CD4-positive, alpha-beta T cell treated with Interleukin-17A for 4 hours (primary cell): ENCODE data around the gene ADAMTS8.
A peak's percentile ranks its signal among the peaks of the same experiment; 100 is the strongest.

Experiments used
- DNase-seq: peaks from one replicate; pipeline ENCODE4 v3.0.0-alpha.2; 2020; ENCODE audit warnings: mixed read lengths

The ADAMTS8 gene

GRCh38 chr11:130436171-130436570 lies 7.8 kb upstream of the ADAMTS8 start:
- DNase-seq: no peak

DNA sequence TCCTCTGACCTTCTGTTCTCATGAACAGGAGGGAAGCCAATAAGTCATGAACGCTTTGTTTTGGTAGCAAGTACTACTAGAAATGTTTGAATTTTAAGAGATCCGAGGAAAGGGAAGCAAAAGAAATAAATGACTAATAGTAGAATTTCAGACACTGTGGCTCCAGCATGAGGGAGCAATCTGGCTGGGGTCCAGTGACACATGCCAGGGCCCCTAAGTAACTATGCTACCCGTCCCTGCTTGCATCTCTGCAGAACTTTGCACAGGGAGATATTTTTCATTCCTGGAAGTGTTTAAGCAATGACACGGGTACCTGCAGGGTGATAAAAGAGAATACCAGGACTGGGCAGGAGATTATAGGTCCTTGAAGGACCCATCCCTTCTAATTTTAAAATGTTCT lies 7.3 kb upstream of the ADAMTS8 start:
- DNase-seq: no peak

DNA sequence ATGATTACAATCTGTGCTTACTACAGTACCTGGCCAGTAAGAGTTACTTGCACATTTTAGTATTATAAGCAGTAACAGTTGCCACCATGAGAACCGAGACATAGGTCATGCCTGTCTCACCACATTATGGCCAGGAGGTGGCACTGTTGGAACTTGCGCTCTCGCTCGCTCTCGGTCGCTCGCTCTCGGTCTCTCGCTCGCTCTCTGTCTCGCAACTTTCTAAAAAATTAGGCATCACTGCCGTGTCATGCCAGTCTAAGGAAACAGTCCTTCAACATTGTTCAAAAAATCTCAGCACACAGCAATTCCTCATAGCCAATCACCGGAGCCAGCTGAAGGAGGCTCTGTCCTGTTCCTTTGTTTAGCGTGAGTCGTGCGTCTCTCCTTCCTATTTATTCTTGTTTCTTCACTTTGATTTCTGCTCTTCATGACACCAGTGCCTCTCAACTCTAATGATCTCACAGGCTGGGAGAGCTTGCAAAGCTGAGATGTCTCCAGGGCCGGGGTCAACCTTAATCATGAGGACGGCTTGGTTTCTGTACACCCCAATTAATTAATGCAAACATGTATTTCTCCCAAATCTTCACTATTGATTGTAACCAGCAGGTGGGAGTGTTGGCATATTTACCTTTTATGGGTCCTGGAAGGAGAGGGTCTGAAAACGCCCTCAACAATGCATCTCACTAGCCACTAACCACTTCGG lies 6.3 kb upstream of the ADAMTS8 start:
- peak; percentile 73 for DNase-seq

GRCh38 chr11:130433357-130433756 lies 4.9 kb upstream of the ADAMTS8 start:
- DNase-seq: no peak

- DNase-seq: no peak
These were observed 3.4 kb upstream of the ADAMTS8 start for GRCh38 chr11:130431801-130432200.

GRCh38 chr11:130431331-130431773 lies 2.9 kb upstream of the ADAMTS8 start:
- peak; percentile 68 for DNase-seq

GRCh38 chr11:130429983-130430382 lies 1.6 kb upstream of the ADAMTS8 start:
- DNase-seq: no peak

DNA sequence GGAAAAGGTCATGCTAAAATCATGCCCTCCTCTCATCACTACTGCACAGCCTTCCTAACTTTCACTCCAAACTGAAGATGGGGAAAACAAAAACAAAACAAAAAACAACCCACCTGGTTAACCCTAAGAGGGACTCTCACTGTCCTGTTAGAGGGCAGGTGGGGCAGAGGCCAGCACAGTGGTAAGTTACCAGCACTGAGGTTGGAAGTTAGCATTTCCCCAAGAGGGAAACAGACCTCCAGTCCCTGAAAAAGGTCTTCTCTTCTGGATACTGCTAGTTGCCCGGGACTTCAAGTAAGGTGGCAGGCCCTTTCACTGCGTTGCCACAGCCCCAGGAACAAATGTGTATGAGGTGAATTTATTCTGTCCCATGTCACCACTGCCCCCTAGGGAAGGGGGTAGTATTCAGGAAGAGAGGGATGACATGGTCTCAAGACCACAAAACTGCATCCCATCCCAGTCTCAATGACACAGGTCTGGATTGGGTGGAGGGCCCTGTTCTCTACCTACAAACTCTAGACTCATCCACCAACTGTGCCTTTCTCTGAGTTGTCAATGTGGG lies 792 bp upstream of the ADAMTS8 start:
- DNase-seq: no peak

GRCh38 chr11:130427581-130428315 lies 661 bp downstream of the ADAMTS8 start:
- DNase-seq: no peak

- DNase-seq: no peak
These were observed 1.5 kb downstream of the ADAMTS8 start for GRCh38 chr11:130426837-130427341.

DNA sequence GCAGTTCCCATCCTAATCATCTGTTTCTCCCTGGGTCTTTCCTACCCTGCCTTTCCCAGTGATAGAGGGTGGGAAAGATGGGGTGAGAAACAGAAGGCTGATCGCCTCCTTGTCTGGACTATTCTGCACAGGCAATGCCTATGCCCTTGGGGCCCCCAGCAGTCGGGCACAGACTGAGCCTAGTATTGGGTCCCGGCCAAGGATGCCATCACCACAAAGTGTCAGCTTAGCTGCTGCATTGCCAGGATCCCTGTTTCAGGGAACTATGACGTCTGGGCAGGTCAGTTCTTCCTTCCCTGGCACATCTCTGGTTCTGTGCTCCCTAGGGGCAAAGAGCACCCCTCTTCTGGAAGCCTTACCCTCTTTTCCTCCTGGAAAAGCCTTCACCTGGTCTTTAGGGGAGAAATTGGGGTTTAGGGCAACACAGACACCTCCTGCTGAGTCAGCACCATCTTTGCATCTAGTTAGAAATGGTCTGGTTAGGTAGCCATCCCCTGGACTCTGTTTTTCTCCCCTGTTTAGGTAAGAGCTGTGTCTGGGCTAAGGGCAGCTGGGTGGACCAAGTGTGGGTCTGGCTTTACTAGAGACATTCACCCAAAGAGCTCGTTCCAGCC lies 2.1 kb downstream of the ADAMTS8 start:
- no peak for DNase-seq

DNA sequence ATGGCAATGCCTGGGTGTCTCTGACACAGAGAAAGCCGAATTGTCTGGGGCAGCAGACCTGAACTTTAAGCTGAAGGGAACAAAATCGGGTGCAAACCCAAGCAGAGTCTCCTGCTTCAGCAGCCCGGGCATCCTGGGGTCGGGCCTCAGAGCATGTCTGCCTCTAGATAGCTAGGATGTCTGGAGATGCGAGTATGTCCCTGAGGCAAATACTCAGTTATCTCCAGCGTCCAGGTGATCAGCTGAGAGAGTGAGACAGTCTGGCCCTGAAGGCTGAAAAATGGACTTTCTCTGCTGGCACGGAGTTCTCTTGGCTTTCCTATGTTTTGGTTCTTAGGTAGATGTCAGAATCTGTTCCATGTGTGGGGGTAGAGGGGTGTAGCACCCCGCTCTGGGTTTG lies 3.3 kb downstream of the ADAMTS8 start:
- DNase-seq: no peak

GRCh38 chr11:130424613-130425140 lies 3.7 kb downstream of the ADAMTS8 start:
- DNase-seq: no peak

GRCh38 chr11:130423541-130424142 lies 4.8 kb downstream of the ADAMTS8 start:
- no peak for DNase-seq

DNA sequence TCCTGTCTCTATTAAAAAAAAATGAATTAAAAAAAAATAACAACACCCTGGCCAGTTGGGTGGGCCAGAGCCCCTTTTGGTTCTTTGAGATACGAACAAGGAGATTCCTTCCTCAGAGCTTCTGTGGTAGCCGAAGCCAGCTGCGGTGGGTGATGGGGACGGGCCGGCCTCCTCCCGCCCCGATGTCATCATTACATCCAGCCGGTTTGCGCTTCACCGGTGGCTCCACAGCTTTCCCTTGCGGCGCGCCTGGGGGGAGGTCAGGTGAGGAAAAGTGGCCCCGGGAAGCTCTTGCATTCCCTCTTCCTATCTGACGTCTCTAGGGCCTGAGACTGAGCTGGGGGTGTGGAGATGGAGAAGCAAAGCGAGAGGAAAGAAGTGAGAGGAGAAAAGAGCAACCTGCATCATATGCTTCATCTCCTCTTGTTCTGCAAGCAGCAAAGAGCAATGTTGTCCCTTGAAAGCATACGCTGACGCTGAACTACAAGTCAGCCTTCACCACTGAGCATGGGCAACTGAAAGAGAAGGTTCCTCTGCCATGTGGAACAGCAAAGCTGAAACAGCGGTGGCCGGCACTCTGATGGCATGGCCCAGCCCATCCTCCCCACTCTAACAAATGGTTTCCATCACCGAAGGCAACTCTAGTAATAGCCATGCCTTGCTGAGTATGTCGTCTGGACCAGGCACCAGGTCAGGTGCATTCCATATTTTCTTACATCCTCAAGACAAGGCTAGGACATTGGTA lies 6.0 kb downstream of the ADAMTS8 start:
- DNase-seq: no peak

GRCh38 chr11:130421697-130422096 lies 6.7 kb downstream of the ADAMTS8 start:
- no peak for DNase-seq

DNA sequence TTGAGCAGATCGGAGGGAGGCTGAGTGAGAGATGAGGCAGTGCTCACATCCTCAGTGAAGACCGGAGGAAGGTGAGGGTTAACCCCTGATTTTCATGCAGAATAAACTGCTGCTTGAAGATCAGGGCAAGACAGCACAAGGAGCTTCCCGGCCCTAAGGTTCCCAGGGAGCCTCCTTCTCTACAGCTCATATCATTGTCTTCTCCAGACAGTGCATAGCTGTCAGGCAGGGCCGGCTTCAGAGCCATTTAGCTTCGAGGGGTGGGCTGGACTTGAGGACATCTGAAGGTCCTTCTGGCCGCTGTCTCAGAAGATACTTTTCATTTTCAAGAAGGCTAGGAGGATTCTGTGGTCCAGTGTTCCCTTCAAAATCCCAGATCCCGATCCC lies 7.2 kb downstream of the ADAMTS8 start:
- DNase-seq: no peak

GRCh38 chr11:130420478-130421198 lies 7.8 kb downstream of the ADAMTS8 start:
- no peak for DNase-seq

DNA sequence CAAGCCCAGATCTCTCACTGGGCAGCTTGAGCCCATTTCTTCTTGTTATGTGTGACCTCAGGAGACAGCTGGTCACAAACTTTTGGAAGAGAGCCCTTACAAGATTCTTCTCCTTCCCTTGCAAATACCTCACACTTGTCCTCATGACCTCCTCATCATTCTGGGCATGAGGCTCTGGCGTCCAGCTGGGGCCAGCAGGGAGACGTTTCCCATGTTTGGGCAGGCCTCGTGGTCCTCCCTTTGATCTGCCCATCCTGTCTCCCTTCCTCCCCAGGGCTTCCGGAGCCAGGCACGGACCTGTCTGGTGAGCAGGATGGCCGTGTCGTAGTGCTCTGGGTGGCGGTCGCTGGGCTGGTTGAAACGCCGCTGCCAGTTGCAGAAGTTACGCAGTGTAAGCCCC lies 9.7 kb downstream of the ADAMTS8 start:
- DNase-seq: no peak

DNA sequence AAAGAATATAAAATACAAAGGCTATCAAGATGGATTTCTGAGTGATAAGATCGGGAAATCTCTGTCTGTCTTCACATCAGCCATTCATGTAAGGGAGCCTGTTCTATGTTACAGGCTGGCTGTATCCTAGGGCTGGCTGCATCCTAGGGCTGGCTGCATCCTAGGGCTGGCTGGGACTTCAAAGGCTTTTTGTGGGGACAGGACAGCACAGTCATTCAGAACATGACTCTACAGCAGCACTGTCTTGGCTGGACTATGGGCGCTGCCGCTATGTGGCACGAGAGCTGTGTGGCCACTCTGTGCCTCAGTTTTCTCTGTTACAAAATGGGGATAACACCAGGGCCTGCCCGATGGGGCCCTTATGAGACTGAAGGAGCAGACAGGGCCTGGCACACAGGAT lies 10.2 kb downstream of the ADAMTS8 start:
- DNase-seq: no peak

GRCh38 chr11:130416906-130417305 lies 11.5 kb downstream of the ADAMTS8 start:
- DNase-seq: no peak

GRCh38 chr11:130416530-130416882 lies 11.9 kb downstream of the ADAMTS8 start:
- DNase-seq: no peak
